ENCODE measurements around the gene POTEB. TPM values are rescaled to one million over a fixed set of nuclear protein-coding genes. Genes with fewer than 3 reads are reported as not detected.

POTEB gene
- total RNA-seq, result not detected in 2 replicates

GRCh38 chr15:21877635-21878034 is at the start of gene POTEB:
Gene POTEB (minus strand): TSS chr15:21877735. CDS start chr15:21877246, 489 bp downstream.

Other genes with a start within 250 kb of the POTEB start
- not detected in 2 replicates for gene OR4M2, start 202.8 kb upstream of the POTEB start, total RNA-seq

Data from airway epithelial cell (primary cell).